Measurements from ENCODE around the gene SMARCD3. TPM values are rescaled to one million over a fixed set of nuclear protein-coding genes. Genes with fewer than 3 reads are reported as not detected.

The SMARCD3 gene
- total RNA-seq, 4 donors from 2014 or later = 42.2 to 56.7 (median 47.2) TPM

DNA sequence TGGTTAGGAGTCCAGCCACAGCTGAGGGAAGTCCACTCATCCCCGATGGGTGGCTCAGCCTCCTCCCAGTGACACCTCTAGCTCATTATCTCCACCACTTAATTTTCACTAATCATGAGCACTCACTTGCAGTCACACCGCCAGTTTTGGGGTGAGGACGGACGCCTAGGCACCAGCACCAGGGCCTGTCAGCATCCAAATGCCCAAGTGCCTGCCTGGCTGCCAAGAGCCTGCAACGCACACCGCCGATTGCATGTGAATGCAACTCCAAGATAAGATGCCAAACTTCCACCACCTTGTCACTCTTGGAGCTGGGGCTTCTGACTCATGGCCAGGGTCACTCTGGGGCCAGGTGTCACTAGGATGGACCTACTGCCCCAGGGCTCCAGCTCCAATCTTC lies 24.4 kb upstream of the SMARCD3 start:
- no peaks in the 10 kb centered on the region for H3K9me3 ChIP-seq
- intact Hi-C loops (cut with DNase I) = no loop called here
- no peak for TF ChIP-seq POLR2A (IDR thresholded peaks at IDR 0.05)
- TF ChIP-seq, protein P1, sequence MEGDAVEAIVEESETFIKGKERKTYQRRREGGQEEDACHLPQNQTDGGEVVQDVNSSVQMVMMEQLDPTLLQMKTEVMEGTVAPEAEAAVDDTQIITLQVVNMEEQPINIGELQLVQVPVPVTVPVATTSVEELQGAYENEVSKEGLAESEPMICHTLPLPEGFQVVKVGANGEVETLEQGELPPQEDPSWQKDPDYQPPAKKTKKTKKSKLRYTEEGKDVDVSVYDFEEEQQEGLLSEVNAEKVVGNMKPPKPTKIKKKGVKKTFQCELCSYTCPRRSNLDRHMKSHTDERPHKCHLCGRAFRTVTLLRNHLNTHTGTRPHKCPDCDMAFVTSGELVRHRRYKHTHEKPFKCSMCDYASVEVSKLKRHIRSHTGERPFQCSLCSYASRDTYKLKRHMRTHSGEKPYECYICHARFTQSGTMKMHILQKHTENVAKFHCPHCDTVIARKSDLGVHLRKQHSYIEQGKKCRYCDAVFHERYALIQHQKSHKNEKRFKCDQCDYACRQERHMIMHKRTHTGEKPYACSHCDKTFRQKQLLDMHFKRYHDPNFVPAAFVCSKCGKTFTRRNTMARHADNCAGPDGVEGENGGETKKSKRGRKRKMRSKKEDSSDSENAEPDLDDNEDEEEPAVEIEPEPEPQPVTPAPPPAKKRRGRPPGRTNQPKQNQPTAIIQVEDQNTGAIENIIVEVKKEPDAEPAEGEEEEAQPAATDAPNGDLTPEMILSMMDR (IDR thresholded peaks at IDR 0.05) = no peak
- DNase-seq = no peak
- no peak overlapping the region for H3K27ac ChIP-seq
- WGBS, 2 donors = 93 to 95% methylated on average over 5 to 7 of the region's 7 CpGs
- H3K4me3 ChIP-seq (replicated peaks in 1 of 3) = no peak overlapping the region
- no peaks in the 10 kb centered on the region for H3K27me3 ChIP-seq
- peaks cover 6 to 27% of the 10 kb centered on the region in 2 donors for H3K4me1 ChIP-seq
- no peaks in the 10 kb centered on the region for H3K36me3 ChIP-seq

DNA sequence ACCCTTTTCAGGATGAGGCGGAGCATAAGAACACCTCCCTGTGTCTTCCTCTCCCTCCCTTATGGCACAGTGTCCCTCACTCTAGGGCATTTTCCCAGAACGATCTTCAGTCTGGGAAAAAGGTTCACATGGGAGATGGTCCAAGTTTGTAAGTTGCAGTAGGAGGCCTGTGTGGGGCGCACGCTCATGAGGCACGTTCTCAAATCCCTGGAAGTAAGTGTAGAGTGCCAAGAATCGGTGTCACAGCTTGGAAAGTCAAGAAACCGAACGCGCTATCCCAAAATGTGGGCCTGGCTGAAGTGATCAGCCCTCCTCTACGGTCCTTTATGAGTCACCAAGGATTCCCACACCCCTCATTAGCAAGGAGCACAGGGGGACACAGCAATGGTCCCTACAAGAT lies 23.9 kb upstream of the SMARCD3 start:
- Histone ChIP-seq H3K9me3 (no peaks in the 10 kb centered on the region), H3K36me3 (no peaks in the 10 kb centered on the region), H3K27me3 (no peaks in the 10 kb centered on the region), H3K4me3 (replicated peaks in 1 of 3) (no peak overlapping the region), H3K4me1 (peaks cover 6 to 25% of the 10 kb centered on the region in 2 donors), H3K27ac (peak overlapping the region in 1 of 3 donors; percentile 7)
- no peak for DNase-seq
- TF ChIP-seq, protein P1 (IDR thresholded peaks at IDR 0.05) = no peak
- TF ChIP-seq POLR2A (IDR thresholded peaks at IDR 0.05) = no peak
- WGBS, 2 donors = 63 to 81% methylated on average over 10 of the region's 10 CpGs
- intact Hi-C loops (cut with DNase I) = no loop called here

DNA sequence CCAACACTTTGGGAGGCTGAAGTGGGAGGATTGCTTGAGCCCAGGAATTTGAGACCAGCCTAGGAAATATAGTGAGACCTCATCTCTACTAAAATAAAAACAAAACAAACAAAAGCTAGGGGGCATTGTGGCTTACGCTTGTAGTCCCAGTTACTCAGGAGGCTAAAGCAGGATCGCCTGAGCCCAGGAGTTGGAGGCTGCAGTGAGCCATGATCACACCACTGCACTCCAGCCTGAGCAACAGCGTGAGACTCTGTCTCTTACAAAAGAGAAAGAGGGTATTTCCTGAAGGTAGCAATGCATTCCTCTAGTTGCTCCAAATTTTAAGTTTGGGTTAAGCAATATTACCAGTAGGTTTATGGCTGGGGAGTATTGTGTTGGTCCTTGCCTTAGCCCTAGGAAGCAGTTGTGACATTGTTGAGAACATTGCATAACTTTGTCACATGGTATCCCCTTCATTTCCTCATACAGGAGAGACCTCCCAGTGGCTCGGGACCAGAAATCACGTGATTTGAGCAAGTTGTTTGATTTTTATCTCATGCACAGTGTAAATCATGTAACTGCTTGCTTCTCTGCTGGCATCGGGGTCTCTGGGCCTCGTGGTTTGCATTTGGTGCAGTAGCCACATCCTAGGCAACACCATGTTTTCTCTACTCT lies 23.3 kb upstream of the SMARCD3 start:
- Histone ChIP-seq H3K9me3 (no peaks in the 10 kb centered on the region), H3K27ac (peak overlapping the region in 1 of 3 donors; percentile 7), H3K27me3 (no peaks in the 10 kb centered on the region), H3K4me1 (peaks cover 6 to 21% of the 10 kb centered on the region in 2 donors), H3K36me3 (no peaks in the 10 kb centered on the region), H3K4me3 (replicated peaks in 1 of 3) (no peak overlapping the region)
- TF ChIP-seq, protein P1 (IDR thresholded peaks at IDR 0.05) = no peak
- TF ChIP-seq POLR2A (IDR thresholded peaks at IDR 0.05) = no peak
- intact Hi-C loops (cut with DNase I) = no loop called here
- DNase-seq = peak; percentile 48 to 55
- WGBS, 2 donors = 49 to 57% methylated on average over 7 of the region's 7 CpGs

DNA sequence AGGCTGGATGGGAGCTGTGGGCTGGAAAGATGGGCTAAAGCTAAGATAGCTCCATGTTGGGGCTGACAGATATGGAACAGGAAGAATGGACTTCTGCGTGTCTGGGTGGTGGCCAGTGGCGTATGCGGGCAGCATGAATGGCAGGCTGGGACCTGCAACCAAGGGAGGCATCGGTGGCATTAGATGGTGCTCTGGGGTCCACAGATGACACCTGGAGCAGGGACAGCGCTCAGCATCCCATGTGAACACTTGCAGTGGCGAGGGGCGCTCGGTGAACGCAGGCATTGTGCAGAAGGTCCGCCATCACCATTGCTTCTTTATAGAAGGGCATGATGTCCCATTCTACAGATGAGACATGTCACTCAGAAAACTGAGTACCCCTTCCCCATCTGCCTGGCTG lies 21.0 kb upstream of the SMARCD3 start:
- WGBS, 2 donors = 92 to 94% methylated on average over 9 to 10 of the region's 10 CpGs
- Histone ChIP-seq H3K4me3 (replicated peaks in 1 of 3) (no peak overlapping the region), H3K27ac (no peak overlapping the region), H3K4me1 (peaks cover 6 to 11% of the 10 kb centered on the region in 2 donors), H3K36me3 (no peaks in the 10 kb centered on the region), H3K27me3 (no peaks in the 10 kb centered on the region), H3K9me3 (no peaks in the 10 kb centered on the region)
- TF ChIP-seq, protein P1 (IDR thresholded peaks at IDR 0.05) = no peak
- no peak for TF ChIP-seq POLR2A (IDR thresholded peaks at IDR 0.05)
- intact Hi-C loops (cut with DNase I) = no loop called here
- DNase-seq = no peak

DNA sequence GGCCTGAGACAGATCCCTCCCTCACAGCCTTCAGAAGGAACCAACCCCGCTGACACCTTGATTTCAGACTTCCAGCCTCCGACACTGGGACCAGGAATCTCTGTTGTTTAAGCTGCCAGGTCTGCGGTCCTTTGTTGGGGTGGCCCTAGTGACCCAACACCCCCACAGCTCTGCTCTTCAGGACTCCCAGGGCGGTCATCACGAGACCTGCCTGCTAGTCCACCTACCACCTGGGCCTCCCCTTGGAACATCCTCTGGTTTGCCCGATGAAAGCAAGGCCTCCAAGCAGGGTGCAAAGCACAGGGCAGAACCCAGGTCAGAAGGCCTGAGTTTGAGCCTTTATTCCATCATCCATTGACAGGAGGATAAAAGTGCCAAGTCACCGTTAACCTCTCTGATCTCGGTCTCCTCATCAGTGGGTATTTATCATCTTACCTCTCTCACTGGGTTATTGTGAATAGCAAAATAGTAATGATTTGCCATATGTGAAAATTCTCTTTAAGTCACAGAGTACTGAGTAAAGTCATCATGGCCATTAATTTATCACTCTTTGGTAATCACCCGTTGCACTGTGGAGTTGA lies 16.9 kb upstream of the SMARCD3 start:
- Histone ChIP-seq H3K36me3 (no peaks in the 10 kb centered on the region), H3K27me3 (no peaks in the 10 kb centered on the region), H3K27ac (no peak overlapping the region), H3K9me3 (no peaks in the 10 kb centered on the region), H3K4me1 (no peaks in the 10 kb centered on the region), H3K4me3 (replicated peaks in 1 of 3) (no peak overlapping the region)
- intact Hi-C loops (cut with DNase I) = no loop called here
- no peak for TF ChIP-seq POLR2A (IDR thresholded peaks at IDR 0.05)
- TF ChIP-seq, protein P1 (IDR thresholded peaks at IDR 0.05) = no peak
- WGBS, 2 donors = 82 to 97% methylated on average over 8 to 9 of the region's 9 CpGs
- no peak for DNase-seq

All from thyroid gland (tissue), 4 donors.